H1 (cell line): ENCODE results near the gene HOXB4. TPM values are rescaled to one million over a fixed set of nuclear protein-coding genes. Genes with fewer than 3 reads are reported as not detected.

ENCODE experiments used
- CTCF ChIA-PET: fragments of 300-600 bp; sonication (Branson Sonifier 250); formaldehyde crosslinking; loops from one replicate; lab custom pipeline; 2021; ENCODE audit not compliant: partially characterized antibody; lab: Charles Lee
- POLR2A ChIA-PET: fragments of 300-600 bp; sonication (Branson Sonifier 250); formaldehyde crosslinking; loops from one replicate; lab custom pipeline; 2021; ENCODE audit warnings: inconsistent platforms; ENCODE audit not compliant: partially characterized antibody; lab: Charles Lee
- DNase-seq, 2 experiments: peaks; one replicate each; pipeline versions ENCODE4 v3.0.0 to v3.0.0-alpha.2; 2010 to 2022; ENCODE audit warnings: low spot score in 2 of 2, low read depth in 1 of 2, mixed read lengths in 1 of 2
- FAIRE-seq: peaks from 2 replicates; lab custom pipeline; 2011; peaks lifted over from hg19 to GRCh38; lab: Jason Lieb, UNC
- H2AFZ ChIP-seq: 2 replicates; pipeline ENCODE4 v1.8.1; 2012; ENCODE audit warnings: low read length, inconsistent platforms
- H2AK5ac ChIP-seq: 2 replicates; pipeline ENCODE4 v1.6.1; 2013; ENCODE audit warnings: low read depth, low read length
- H2BK120ac ChIP-seq: replicated peaks from 2 replicates; pipeline ENCODE3; 2013; ENCODE audit warnings: low read depth, low read length, inconsistent platforms
- H2BK12ac ChIP-seq: 2 replicates; pipeline ENCODE4 v1.6.1; 2013; ENCODE audit warnings: low read depth, low read length
- H2BK15ac ChIP-seq: 2 replicates; pipeline ENCODE4 v1.6.1; 2013; ENCODE audit warnings: low read length
- H2BK20ac ChIP-seq: 2 replicates; pipeline ENCODE4 v1.6.1; 2013; ENCODE audit warnings: low read length
- H2BK5ac ChIP-seq: 2 replicates; pipeline ENCODE4 v1.6.1; 2013; ENCODE audit warnings: low read depth, low read length
- H3K14ac ChIP-seq: 2 replicates; pipeline ENCODE4 v1.6.1; 2013; ENCODE audit warnings: inconsistent platforms; ENCODE audit not compliant: insufficient read length
- H3K18ac ChIP-seq: 2 replicates; pipeline ENCODE4 v1.6.1; 2013; ENCODE audit warnings: low read length; ENCODE audit errors: extremely low read depth
- H3K23ac ChIP-seq: 2 replicates; pipeline ENCODE4 v1.6.1; 2013; ENCODE audit warnings: inconsistent platforms; ENCODE audit not compliant: insufficient read length
- H3K23me2 ChIP-seq: 2 replicates; pipeline ENCODE4 v1.6.1; 2013; ENCODE audit warnings: low read depth, low read length
- H3K27ac ChIP-seq: 2 replicates; pipeline ENCODE4 v1.6.1; 2011; ENCODE audit warnings: low read depth, low read length, inconsistent platforms
- H3K27me3 ChIP-seq, 4 experiments: replicated peaks in 1 of 4; 1 replicate in 1 of 4; 2 replicates in 3 of 4; pipeline versions ENCODE4 v1.6.1 to v1.8.1; 2011 to 2013; ENCODE audit warnings: low read length in 3 of 4, mild to moderate bottlenecking in 3 of 4, inconsistent platforms in 2 of 4, mixed read lengths in 2 of 4, moderate library complexity in 1 of 4; ENCODE audit not compliant: control insufficient read depth in 3 of 4, insufficient read depth in 3 of 4; ENCODE audit errors: extremely low read depth in 1 of 4
- H3K36me3 ChIP-seq, 4 experiments: 2 replicates each; pipeline versions ENCODE4 v1.6.1 to v1.8.1; 2011 to 2013; ENCODE audit warnings: mild to moderate bottlenecking in 4 of 4, low read length in 3 of 4, moderate library complexity in 2 of 4, control low read depth in 1 of 4, inconsistent platforms in 1 of 4; ENCODE audit not compliant: insufficient read depth in 4 of 4, control insufficient read depth in 2 of 4
- H3K4ac ChIP-seq: replicated peaks from 2 replicates; pipeline ENCODE3; 2013; ENCODE audit warnings: low read length, low read depth, mixed read lengths, inconsistent platforms; ENCODE audit not compliant: insufficient read length
- H3K4me1 ChIP-seq, 4 experiments: replicated peaks in 1 of 4; 1 replicate in 1 of 4; 2 replicates in 3 of 4; pipeline versions ENCODE4 v1.6.1 to v1.8.1; 2011 to 2013; ENCODE audit warnings: low read length in 3 of 4, inconsistent platforms in 2 of 4, mixed read lengths in 1 of 4; ENCODE audit not compliant: insufficient read depth in 4 of 4, control insufficient read depth in 3 of 4
- H3K4me2 ChIP-seq, 2 experiments: 2 replicates each; pipeline versions ENCODE4 v1.6.1 to v1.8.1; 2011 to 2013; ENCODE audit warnings: low read depth in 2 of 2, low read length in 2 of 2, control low read depth in 1 of 2, inconsistent platforms in 1 of 2, mild to moderate bottlenecking in 1 of 2; ENCODE audit not compliant: insufficient read depth in 1 of 2
- H3K4me3 ChIP-seq, 4 experiments: fragments of 200-600, 300-600 bp in 1 of 4; sonication (generic), shearing (Covaris generic), sonication (Bioruptor Twin) in 1 of 4; 2 replicates each; pipeline versions ENCODE4 v1.5.1 to v1.8.1; 2011 to 2016; ENCODE audit warnings: low read length in 4 of 4, low read depth in 3 of 4, control low read depth in 2 of 4, inconsistent platforms in 2 of 4, mild to moderate bottlenecking in 2 of 4, mixed read lengths in 1 of 4, moderate library complexity in 1 of 4; ENCODE audit not compliant: insufficient read depth in 2 of 4; ENCODE audit errors: extremely low read depth in 1 of 4
- H3K56ac ChIP-seq: replicated peaks from 2 replicates; pipeline ENCODE3; 2013; ENCODE audit warnings: low read depth, mild to moderate bottlenecking, mixed read lengths, low read length, inconsistent platforms; ENCODE audit not compliant: insufficient read length
- H3K79me1 ChIP-seq: 2 replicates; pipeline ENCODE4 v1.6.1; 2013; ENCODE audit warnings: low read depth, low read length, control low read depth
- H3K79me2 ChIP-seq, 2 experiments: 2 replicates each; pipeline versions ENCODE4 v1.6.1 to v1.8.1; 2012 to 2013; ENCODE audit warnings: low read length in 2 of 2, mild to moderate bottlenecking in 2 of 2, inconsistent platforms in 1 of 2; ENCODE audit not compliant: insufficient read depth in 2 of 2, control insufficient read depth in 1 of 2
- H3K9ac ChIP-seq, 4 experiments: replicated peaks in 1 of 4; 1 replicate in 1 of 4; 2 replicates in 3 of 4; pipeline versions ENCODE4 v1.6.1 to v1.8.1; 2011 to 2013; ENCODE audit warnings: low read depth in 3 of 4, low read length in 3 of 4, control low read depth in 2 of 4, mild to moderate bottlenecking in 2 of 4, moderate library complexity in 2 of 4, inconsistent platforms in 1 of 4; ENCODE audit errors: extremely low read depth in 1 of 4
- H3K9me3 ChIP-seq, 2 experiments: 2 replicates each; pipeline versions ENCODE4 v1.6.1 to v1.8.1; 2012 to 2013; ENCODE audit warnings: mild to moderate bottlenecking in 2 of 2, moderate library complexity in 2 of 2, control low read depth in 1 of 2, inconsistent platforms in 1 of 2, low read depth in 1 of 2, low read length in 1 of 2, mixed read lengths in 1 of 2; ENCODE audit not compliant: insufficient read depth in 2 of 2
- H4K20me1 ChIP-seq, 2 experiments: replicated peaks in 1 of 2; 2 replicates each; pipeline versions ENCODE3 to v1.8.1; 2011 to 2013; ENCODE audit warnings: inconsistent platforms in 2 of 2, low read length in 2 of 2, mild to moderate bottlenecking in 1 of 2; ENCODE audit not compliant: insufficient read depth in 2 of 2, control insufficient read depth in 1 of 2
- H4K5ac ChIP-seq: 2 replicates; pipeline ENCODE4 v1.6.1; 2013; ENCODE audit warnings: low read length, low read depth, mixed read lengths, inconsistent platforms; ENCODE audit not compliant: insufficient read length
- H4K8ac ChIP-seq: 2 replicates; pipeline ENCODE4 v1.8.0; 2013; ENCODE audit warnings: mild to moderate bottlenecking, moderate library complexity, low read length, inconsistent platforms; ENCODE audit not compliant: insufficient read depth; ENCODE audit errors: extremely low read depth
- H4K91ac ChIP-seq: replicated peaks from 2 replicates; pipeline ENCODE3; 2013; ENCODE audit warnings: low read length, mixed read lengths, inconsistent platforms; ENCODE audit not compliant: insufficient read length
- EZH2 ChIP-seq: fragments of 200-600 bp; sonication (generic); IDR thresholded peaks from 2 replicates; pipeline ENCODE4 v1.7.1; 2012; ENCODE audit warnings: low read depth, mild to moderate bottlenecking, moderate library complexity, low read length, inconsistent platforms; ENCODE audit not compliant: severe bottlenecking
- SUZ12 ChIP-seq: fragments of 200-600 bp; sonication (generic); IDR thresholded peaks from 2 replicates; pipeline ENCODE4 v1.6.1; 2012; ENCODE audit warnings: mild to moderate bottlenecking, inconsistent platforms, low read length, moderate library complexity, mixed read lengths
- YY1 ChIP-seq: IDR thresholded peaks from 2 replicates; pipeline ENCODE4 v1.6.1; 2011; ENCODE audit warnings: low read depth, mild to moderate bottlenecking, low read length
- WGBS, 2 experiments: shearing (Covaris generic) in 1 of 2; methylation state at CpG; one replicate each; pipeline versions ENCODE4 v1.1.6 to v1.1.7; 2013 to 2015; ENCODE audit warnings: low lambda C conversion rate in 2 of 2, mixed read lengths in 2 of 2, inconsistent platforms in 1 of 2, low coverage in 1 of 2, missing lambda C conversion rate in 1 of 2; ENCODE audit not compliant: insufficient replicate concordance in 2 of 2, insufficient coverage in 1 of 2, insufficient read length in 1 of 2; ENCODE audit errors: extremely low coverage in 1 of 2, missing lambda C conversion rate in 1 of 2; 5-methylcytosine and 5-hydroxymethylcytosine counted together
- polyA plus RNA-seq, 7 experiments: library from polyadenylated mRNA; depleted of rRNA in 3 of 7; stranded (reverse) in 5 of 7; unstranded in 2 of 7; fragments of >200 nt in 5 of 7; fragments of 200-250 nt in 2 of 7; gene quantifications; 1 replicate in 5 of 7; 2 replicates in 1 of 7; 4 replicates in 1 of 7; pipeline versions ENCODE4 v1.2.1 to v1.2.3, GENCODE V29; 2011 to 2013; ENCODE audit warnings: missing spikeins in 2 of 7, mixed read lengths in 2 of 7
- total RNA-seq: library from RNA; stranded (reverse); fragmentation: NEBNext Ultra II Directional; extraction: Animal tissue kit (Norgen Biotek cat#: 25700); gene quantifications from 2 replicates; pipeline ENCODE4 v1.2.1, GENCODE V29; 2021

Gene HOXB4
- total and polyA plus RNA-seq, 2 of the 8 experiments (the other 6 are each of a cell fraction or from before 2014, with no cell fraction given) = not detected

DNA sequence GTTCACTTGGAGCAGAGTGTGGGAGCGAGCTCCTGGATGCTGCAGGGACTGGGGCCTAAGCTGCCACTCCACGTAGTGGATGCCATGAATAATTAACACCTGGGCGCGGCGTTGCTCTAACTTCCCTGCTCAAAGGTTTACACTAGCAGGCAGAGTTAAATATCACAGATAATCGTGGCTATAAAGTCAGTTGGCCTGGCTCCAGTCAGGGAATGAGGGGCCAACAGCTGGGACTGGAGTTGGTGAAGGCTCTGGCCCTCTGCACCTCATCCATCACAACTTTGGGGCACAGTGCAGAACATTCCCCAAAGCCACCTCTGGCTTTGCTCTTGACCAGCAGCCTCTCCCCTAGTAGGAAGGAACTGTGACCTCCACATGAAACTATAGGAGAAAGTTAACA is 10.9 kb downstream of the HOXB4 start:
- Histone ChIP-seq H3K4me1 (peaks cover 0 to 7% (median 4%) of the 10 kb centered on the region in 4 experiments; a peak in 5 of 7 replicates), H3K27me3 (peaks cover 99 to 100% (median 100%) of the 10 kb centered on the region in 4 experiments), H3K9ac (no peak overlapping the region), H3K18ac (peak overlapping the region; percentile 38; the same call in 1 of the 2 replicates), H2BK12ac (peak overlapping the region; percentile 71; the same call in 1 of the 2 replicates), H2BK20ac (peak overlapping the region; percentile 80; the same call in 1 of the 2 replicates), H3K4me2 (no peak overlapping the region), H2BK5ac (no peak overlapping the region), H3K14ac (no peak overlapping the region), H3K4me3 (no peak overlapping the region), H3K79me2 (no peaks in the 10 kb centered on the region), H2AK5ac (no peak overlapping the region; the same call in 1 of the 2 replicates), H4K5ac (no peak overlapping the region), H4K20me1 (peaks cover 5 to 42% of the 10 kb centered on the region in 2 experiments), H3K36me3 (no peaks in the 10 kb centered on the region; a peak in 1 of 8 replicates), H3K23ac (no peak overlapping the region), H3K79me1 (no peaks in the 10 kb centered on the region), H4K8ac (no peak overlapping the region), H3K27ac (no peak overlapping the region), H3K23me2 (peaks cover 4% of the 10 kb centered on the region; the same call in 1 of the 2 replicates), H2BK15ac (peak overlapping the region; percentile 65; the same call in 1 of the 2 replicates), H3K9me3 (no peaks in the 10 kb centered on the region), H4K91ac (no peak overlapping the region), H2AFZ (no peak overlapping the region), H3K4ac (no peak overlapping the region), H2BK120ac (no peak overlapping the region), H3K56ac (no peak overlapping the region)
- ChIA-PET POLR2A (interaction anchor here (1.2 to 1.4 kb wide), 2 partner anchors 10 to 47 kb away, joined by 3 to 4 read pairs; no protein-coding TSS in a partner anchor), CTCF (interaction anchor here (0.6 to 4.8 kb wide), 10 partner anchors 11 to 368 kb away, joined by 3 to 32 read pairs (median 4); partner anchors contain the start of gene HOXB5)
- DNase-seq (no peak), FAIRE-seq (no peak)
- 13% methylated on average over 6 of the region's 6 CpGs; no CpG with 5 or more reads in 1 of the 2 experiments for WGBS, 2 experiments
- TF ChIP-seq EZH2 (peak; percentile 48), SUZ12 (peak; percentile 33; the same call in 1 of the 2 replicates), YY1 (no peak)
